IMR-90 (cell line): Measurements from ENCODE around the gene MEPCE. TPM values are rescaled to one million over a fixed set of nuclear protein-coding genes. Genes with fewer than 3 reads are reported as not detected.
"Not testable (repeated sequence)": the region's sequence is repeated elsewhere in the genome, so short reads cannot be mapped to it uniquely, and the experiment has no call there.

Experiments
- ATAC-seq: fragments of 200-7000 bp; cut with Tn5 transposase; 2 replicates; pipeline ENCODE4 v1.9.1; 2020; ENCODE audit warnings: low read depth, mild to moderate bottlenecking, moderate library complexity
- BruUV-seq: library from RNA; stranded (reverse); fragments of 400-500 nt; replicated peaks from 2 replicates; lab custom pipeline; 2021; lab: Mats Ljungman, UMichigan
- CTCF ChIA-PET: fragments of 300-600 bp; formaldehyde crosslinking; extraction: SDS; loops from one replicate; lab custom pipeline; 2021; ENCODE audit warnings: antibody characterized with exemption; lab: Yijun Ruan, JAX
- POLR2A ChIA-PET: fragments of 300-600 bp; sonication (Branson Sonifier 250); formaldehyde crosslinking; loops from one replicate; lab custom pipeline; 2022; ENCODE audit warnings: antibody characterized with exemption; ENCODE audit not compliant: unreplicated experiment; lab: Charles Lee
- DNase-seq: peaks from one replicate; pipeline ENCODE4 v3.0.0; 2013
- H2AFZ ChIP-seq: replicated peaks from 2 replicates; pipeline ENCODE3; 2013; ENCODE audit warnings: low read length, mild to moderate bottlenecking; ENCODE audit not compliant: poor library complexity
- H2AK5ac ChIP-seq: 2 replicates; pipeline ENCODE4 v1.6.1; 2013; ENCODE audit warnings: low read depth, low read length, inconsistent platforms
- H2AK9ac ChIP-seq: replicated peaks from 2 replicates; pipeline ENCODE3; 2013; ENCODE audit warnings: mild to moderate bottlenecking, low read depth, low read length, moderate library complexity; ENCODE audit not compliant: poor library complexity
- H2BK120ac ChIP-seq: 2 replicates; pipeline ENCODE4 v1.6.1; 2013; ENCODE audit warnings: low read depth, low read length, inconsistent platforms
- H2BK15ac ChIP-seq: 3 replicates; pipeline ENCODE4 v1.6.1; 2013; ENCODE audit warnings: low read depth, low read length, inconsistent platforms
- H2BK20ac ChIP-seq: 2 replicates; pipeline ENCODE4 v1.6.1; 2013; ENCODE audit warnings: low read depth, mild to moderate bottlenecking, inconsistent platforms, low read length, moderate library complexity
- H2BK5ac ChIP-seq: 2 replicates; pipeline ENCODE4 v1.6.1; 2013; ENCODE audit warnings: mild to moderate bottlenecking, low read depth, low read length, inconsistent platforms; ENCODE audit not compliant: poor library complexity, severe bottlenecking
- H3K14ac ChIP-seq: replicated peaks from 2 replicates; pipeline ENCODE4 v1.6.1; 2013; ENCODE audit warnings: low read depth, low read length, inconsistent platforms
- H3K18ac ChIP-seq: 2 replicates; pipeline ENCODE4 v1.6.1; 2013; ENCODE audit warnings: low read depth, low read length, control low read depth
- H3K23ac ChIP-seq: 2 replicates; pipeline ENCODE4 v1.6.1; 2013; ENCODE audit warnings: low read depth, low read length, inconsistent platforms
- H3K27ac ChIP-seq: 2 replicates; pipeline ENCODE4 v1.5.1; 2013; ENCODE audit warnings: mild to moderate bottlenecking, control low read depth, low read length; ENCODE audit not compliant: insufficient read depth
- H3K27me3 ChIP-seq: 2 replicates; pipeline ENCODE4 v1.6.1; 2013; ENCODE audit warnings: low read length; ENCODE audit not compliant: control insufficient read depth, insufficient read depth
- H3K36me3 ChIP-seq: 2 replicates; pipeline ENCODE4 v1.6.1; 2013; ENCODE audit warnings: low read length, mixed read lengths; ENCODE audit not compliant: control insufficient read depth, insufficient read depth
- H3K4ac ChIP-seq: 2 replicates; pipeline ENCODE4 v1.6.1; 2013; ENCODE audit warnings: low read depth, low read length, inconsistent platforms
- H3K4me1 ChIP-seq: 2 replicates; pipeline ENCODE4 v1.6.1; 2013; ENCODE audit warnings: low read length, mixed read lengths; ENCODE audit not compliant: control insufficient read depth, insufficient read depth
- H3K4me2 ChIP-seq: 2 replicates; pipeline ENCODE4 v1.6.1; 2013; ENCODE audit warnings: low read depth, mild to moderate bottlenecking, control low read depth, low read length, moderate library complexity
- H3K4me3 ChIP-seq: 2 replicates; pipeline ENCODE4 v1.5.1; 2013; ENCODE audit warnings: low read depth, mild to moderate bottlenecking, control low read depth, low read length, moderate library complexity; ENCODE audit not compliant: insufficient read depth
- H3K56ac ChIP-seq: 2 replicates; pipeline ENCODE4 v1.6.1; 2013; ENCODE audit warnings: low read length, inconsistent platforms; ENCODE audit not compliant: insufficient read depth; ENCODE audit errors: extremely low read depth
- H3K79me1 ChIP-seq, 2 experiments: 2 replicates each; pipeline ENCODE4 v1.6.1; 2013; ENCODE audit warnings: low read length in 2 of 2, inconsistent platforms in 1 of 2, low read depth in 1 of 2
- H3K9ac ChIP-seq: 2 replicates; pipeline ENCODE4 v1.6.1; 2013; ENCODE audit warnings: low read depth, low read length, control low read depth
- H3K9me1 ChIP-seq: 2 replicates; pipeline ENCODE4 v1.6.1; 2013; ENCODE audit warnings: low read length, inconsistent platforms; ENCODE audit not compliant: insufficient read depth
- H3K9me3 ChIP-seq: 2 replicates; pipeline ENCODE4 v1.6.1; 2013; ENCODE audit warnings: low read length; ENCODE audit not compliant: control insufficient read depth, insufficient read depth
- H4K20me1 ChIP-seq: 2 replicates; pipeline ENCODE4 v1.6.1; 2013; ENCODE audit warnings: low read length, inconsistent platforms; ENCODE audit not compliant: insufficient read depth
- H4K5ac ChIP-seq: 2 replicates; pipeline ENCODE4 v1.6.1; 2013; ENCODE audit warnings: mild to moderate bottlenecking, low read depth, low read length, control low read depth
- H4K8ac ChIP-seq, 2 experiments: 2 replicates each; pipeline ENCODE4 v1.6.1; 2013; ENCODE audit warnings: low read depth in 2 of 2, low read length in 2 of 2, control low read depth in 1 of 2, inconsistent platforms in 1 of 2
- H4K91ac ChIP-seq: 2 replicates; pipeline ENCODE4 v1.6.1; 2013; ENCODE audit warnings: low read depth, low read length, inconsistent platforms; ENCODE audit not compliant: insufficient read depth
- WGBS, 2 experiments: methylation state at CpG; one replicate each; pipeline versions ENCODE4 v1.1.5 to v1.1.7; 2013; ENCODE audit warnings: missing lambda C conversion rate in 2 of 2; ENCODE audit not compliant: insufficient read length in 1 of 2; ENCODE audit errors: extremely low coverage in 2 of 2; 5-methylcytosine and 5-hydroxymethylcytosine counted together
- dilution Hi-C: fragments of 300-500 bp; cut with HindIII; formaldehyde crosslinking; loops from one replicate; pipeline ENCODE4 v1.14.3; 2018; ENCODE audit warnings: low sequenced_read_pairs; ENCODE audit not compliant: unreplicated experiment
- in situ Hi-C: fragments of 300-500 bp; cut with MboI; formaldehyde crosslinking; loops from 3 replicates; pipeline ENCODE4 v1.14.3; 2019; ENCODE audit warnings: low sequenced_read_pairs, inconsistent platforms, mixed read lengths
- intact Hi-C: fragments of 100-400 bp; cut with micrococcal nuclease; formaldehyde crosslinking; loops from 2 replicates; pipeline ENCODE4 v1.10.0; 2022
- polyA plus RNA-seq, 3 experiments: library from polyadenylated mRNA; depleted of rRNA; stranded (reverse); fragments of >200 nt; gene quantifications; 2 replicates each; pipeline ENCODE4 v1.2.3, GENCODE V29; 2012; ENCODE audit warnings: low replicate concordance in 1 of 3
- total RNA-seq: library from RNA; depleted of rRNA; stranded (reverse); fragments of >200 nt; gene quantifications from 2 replicates; pipeline ENCODE4 v1.2.3, GENCODE V29; 2012

MEPCE gene
- total and polyA plus RNA-seq, 2 of the 4 experiments (the other 2 are of a cell fraction): 18.2 to 22.9 TPM

- H2BK20ac ChIP-seq, H2BK120ac ChIP-seq, H3K27ac ChIP-seq, H3K9me1 ChIP-seq, BruUV-seq, H4K20me1 ChIP-seq, H3K27me3 ChIP-seq, DNase-seq, H3K23ac ChIP-seq, H2AK9ac ChIP-seq, dilution Hi-C loops, intact Hi-C loops, H2BK5ac ChIP-seq, H3K9ac ChIP-seq, ATAC-seq, H4K8ac ChIP-seq, H3K14ac ChIP-seq, H3K4me2 ChIP-seq, H2BK15ac ChIP-seq, H2AFZ ChIP-seq, H3K79me1 ChIP-seq, H3K4me3 ChIP-seq, H3K18ac ChIP-seq, H3K36me3 ChIP-seq, H3K4ac ChIP-seq, H3K56ac ChIP-seq, H4K91ac ChIP-seq, H4K5ac ChIP-seq, H3K4me1 ChIP-seq, H2AK5ac ChIP-seq, H3K9me3 ChIP-seq: not testable (repeated sequence)
- ChIA-PET POLR2A (interaction anchor here (0.6 kb wide), 1 partner anchor 1252 kb away, joined by 5 read pairs; no protein-coding TSS in a partner anchor), CTCF (interaction anchor here (0.9 kb wide), 1 partner anchor 110 kb away, joined by 9 read pairs; no protein-coding TSS in a partner anchor)
- in situ Hi-C loops: loop anchor here (25.0 kb wide), 1 partner anchor 408 kb away; the partner anchor contains the start of genes SLC12A9 and TRIP6
- WGBS, 2 experiments: 92% methylated on average over 2 of the region's 8 CpGs; no CpG with 5 or more reads in 1 of the 2 experiments
These were observed 24.2 kb downstream of the MEPCE start for GRCh38 chr7:100453854-100454253.
